HuH-7.5 (cell line): ENCODE measurements around the gene CD209.

Experiments
- DNase-seq: peaks from one replicate; pipeline ENCODE4 v3.0.0; 2011; ENCODE audit warnings: low spot score

Gene CD209

DNA sequence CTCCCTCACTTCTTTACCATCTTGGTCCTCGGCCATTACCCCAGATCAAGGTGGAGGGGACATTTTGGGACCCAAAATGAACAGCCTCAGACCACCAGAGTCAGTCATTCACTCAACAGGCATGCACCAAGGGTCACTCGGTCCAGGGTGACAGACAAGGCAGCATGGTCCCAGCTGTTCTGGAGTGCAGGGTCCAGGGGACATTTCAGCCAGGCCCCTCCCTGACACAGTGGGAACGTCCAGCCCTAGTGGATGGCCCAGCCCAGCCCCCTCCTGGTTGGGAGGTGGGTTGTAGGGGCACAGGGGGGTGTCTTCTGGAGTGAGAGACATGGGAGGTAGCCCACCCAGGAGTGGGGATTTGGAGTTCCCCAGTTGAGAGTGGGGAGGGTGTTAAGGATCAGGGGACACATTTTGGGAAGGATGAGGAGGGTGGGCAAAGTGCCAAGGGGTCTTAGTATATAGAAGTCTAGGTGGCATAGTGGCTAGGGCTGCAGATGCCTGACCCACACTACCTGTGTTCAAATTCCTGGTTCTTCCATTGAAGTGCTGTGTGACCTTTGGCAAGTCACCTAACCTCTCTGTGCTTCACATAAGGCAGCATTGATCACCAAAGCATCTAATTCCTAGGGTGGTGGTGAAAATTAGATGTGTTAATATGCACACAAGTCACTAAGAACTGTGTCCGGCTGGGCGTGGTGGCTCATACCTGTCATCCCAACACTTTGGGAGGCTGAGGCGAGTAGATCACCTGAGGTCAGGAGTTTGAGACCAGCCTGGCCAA is 42.9 kb downstream of the CD209 start:
- DNase-seq, result no peak

GRCh38 chr19:7703332-7703731 is 44.0 kb downstream of the CD209 start:
- DNase-seq, result no peak

DNA sequence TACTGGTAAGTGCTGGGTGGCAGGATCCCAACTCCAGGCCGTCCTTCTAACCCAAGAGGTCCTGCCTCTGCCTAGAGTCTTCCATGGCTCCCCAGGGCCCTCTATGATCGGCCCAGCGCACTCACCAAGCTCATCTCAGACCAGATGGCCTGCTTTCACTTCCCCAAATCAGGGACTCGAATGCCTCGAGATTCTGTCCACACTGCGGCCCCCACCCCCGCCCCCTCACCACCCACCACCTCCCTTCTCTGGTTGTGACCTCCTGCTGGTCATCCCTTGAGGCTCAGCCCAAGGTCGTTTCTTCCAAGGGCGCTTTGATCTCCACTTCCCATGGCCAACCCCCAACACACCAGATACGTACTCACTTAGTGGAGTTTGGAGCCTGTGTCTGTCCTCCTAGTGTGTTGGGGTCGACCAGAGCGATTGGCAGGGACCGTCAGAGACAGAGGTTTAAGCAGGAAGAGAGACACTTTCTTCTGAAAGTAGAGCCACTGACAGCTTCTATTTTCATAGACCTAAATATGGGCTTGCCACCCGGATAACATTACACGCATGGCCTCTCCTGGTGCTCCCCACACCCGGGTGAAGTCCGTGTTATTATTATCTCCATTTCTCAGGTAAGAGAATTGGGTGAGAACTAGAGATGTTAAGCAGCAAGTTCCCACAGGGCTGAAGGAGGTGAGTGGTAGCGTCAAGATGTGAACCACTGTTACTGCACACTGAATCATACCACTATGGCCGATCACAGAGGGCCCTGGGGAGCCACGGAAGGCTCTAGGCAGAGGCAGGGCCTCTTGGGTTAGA is 45.5 kb downstream of the CD209 start, which contains the start of gene FCER2:
TSS of gene FCER2 (minus strand) at position 478 of the 804 bp plus-strand sequence. CDS start 2,371 bp downstream, outside the sequence.
- DNase-seq, result no peak

DNA sequence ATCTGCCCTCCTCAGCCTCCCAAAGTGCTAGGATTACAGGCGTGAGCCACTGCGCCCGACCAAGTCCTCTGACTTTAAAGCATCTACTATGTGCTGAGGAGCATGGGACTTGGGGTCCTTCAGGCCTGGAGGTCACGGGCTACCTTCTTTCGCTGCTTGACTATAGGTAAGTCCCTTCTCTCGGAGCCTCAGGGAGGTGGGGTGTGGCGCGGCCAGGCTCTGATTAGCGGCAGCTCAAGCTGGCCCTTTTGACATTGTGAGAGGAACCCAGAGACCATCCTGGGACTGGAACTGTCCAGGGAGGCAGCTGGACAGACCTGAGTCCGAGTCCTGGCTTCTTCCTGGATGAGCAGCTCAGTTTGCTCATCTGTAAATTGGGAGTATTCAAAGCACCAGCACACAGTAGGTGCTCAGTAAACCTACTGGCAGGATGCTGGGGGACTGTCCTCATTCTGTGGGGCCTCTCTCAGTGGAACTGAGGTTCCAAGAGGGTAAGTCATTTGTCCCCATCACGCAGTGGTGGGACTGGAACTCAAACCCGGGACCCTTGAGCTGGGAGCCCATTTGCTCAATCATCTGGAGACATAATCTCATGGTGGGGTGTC is 46.2 kb downstream of the CD209 start:
- no peak for DNase-seq

DNA sequence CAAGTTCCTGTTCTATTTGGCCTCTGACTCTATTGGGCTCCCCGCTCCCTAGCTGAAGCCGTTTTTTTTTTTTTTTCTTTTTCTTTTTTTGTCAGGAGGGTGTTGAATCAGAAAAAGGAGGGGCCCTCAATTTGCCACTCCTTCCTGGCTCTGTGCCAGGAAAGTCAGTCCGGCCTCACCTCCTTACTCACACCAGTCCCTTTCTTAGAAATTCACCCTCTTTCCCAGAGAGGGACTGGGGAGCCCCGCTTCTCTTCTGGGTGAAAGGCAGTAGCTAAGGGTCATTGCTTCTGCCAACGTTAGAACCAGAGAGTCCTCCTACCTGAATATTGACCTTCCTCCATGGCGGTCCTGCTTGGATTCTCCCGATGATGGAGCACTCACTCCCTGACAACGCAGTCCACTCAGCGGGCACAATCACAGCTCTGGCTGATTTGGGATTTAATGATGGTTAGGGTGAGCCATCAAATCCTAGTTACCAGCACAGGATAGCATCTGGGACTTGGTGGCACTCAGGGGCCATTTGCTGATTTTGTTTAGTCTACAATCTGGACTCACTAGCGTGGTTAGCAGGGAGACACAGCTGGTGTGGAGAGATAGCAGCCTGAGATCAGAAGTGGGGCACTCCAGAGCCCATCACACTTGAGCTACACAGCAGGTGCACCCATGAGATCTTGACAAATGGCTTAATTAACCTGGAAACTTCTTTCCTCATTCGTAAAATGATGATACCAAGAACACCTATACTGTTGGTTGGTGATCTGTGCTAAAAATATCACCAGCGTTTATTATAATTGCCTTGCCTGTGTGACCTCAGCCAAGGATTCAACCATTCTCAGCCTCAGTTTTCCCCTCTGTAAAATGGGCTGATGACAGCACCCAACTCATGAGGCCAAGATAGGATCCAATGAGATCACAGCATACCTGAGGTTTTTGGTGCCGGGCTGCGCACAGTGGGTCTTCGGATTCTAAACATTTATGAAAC is 47.6 kb downstream of the CD209 start:
- no peak for DNase-seq

DNA sequence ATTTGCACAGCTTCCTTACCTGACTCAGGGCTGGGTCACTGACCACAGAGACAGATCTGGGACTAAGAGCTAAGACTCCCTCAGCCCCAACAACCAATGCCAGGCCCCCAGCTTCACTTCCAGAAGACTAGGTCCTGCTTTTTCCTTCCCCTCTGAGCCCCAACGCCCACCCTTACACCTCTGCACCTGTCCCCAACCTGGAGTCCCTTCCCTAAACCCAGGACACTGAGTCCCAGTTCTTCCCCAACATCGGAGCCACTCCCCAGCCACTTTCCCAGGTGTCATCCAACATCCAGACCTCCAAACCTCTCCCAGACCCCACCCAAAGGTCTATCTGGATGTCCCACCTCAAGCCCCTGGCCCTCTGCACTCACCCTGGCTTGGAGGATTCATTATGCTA is 48.3 kb downstream of the CD209 start:
- DNase-seq, result no peak

- DNase-seq, result no peak
Measured at GRCh38 chr19:7698583-7698982, 48.8 kb downstream of the CD209 start.

GRCh38 chr19:7697721-7698287 is 49.5 kb downstream of the CD209 start:
- no peak for DNase-seq

DNA sequence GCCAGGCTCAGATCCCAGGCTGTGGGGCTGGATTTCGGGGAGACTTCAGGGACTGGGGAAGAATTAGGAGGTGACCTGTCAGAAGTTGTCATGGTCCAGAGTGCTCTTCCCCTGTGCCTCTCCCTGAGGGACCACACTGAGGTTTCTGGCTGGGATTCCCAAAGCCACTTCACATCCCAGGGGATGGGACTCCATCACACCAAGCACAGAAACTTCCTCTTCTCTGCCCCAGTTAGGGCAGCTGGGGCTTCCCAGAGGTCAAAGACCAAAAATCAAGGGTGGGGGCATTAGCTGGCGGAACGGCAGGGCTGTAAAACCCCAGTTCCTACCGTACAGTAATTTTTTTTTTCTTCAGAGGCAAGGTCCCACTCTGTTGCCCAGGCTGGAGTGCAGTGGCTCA is 52.8 kb downstream of the CD209 start:
- no peak for DNase-seq

DNA sequence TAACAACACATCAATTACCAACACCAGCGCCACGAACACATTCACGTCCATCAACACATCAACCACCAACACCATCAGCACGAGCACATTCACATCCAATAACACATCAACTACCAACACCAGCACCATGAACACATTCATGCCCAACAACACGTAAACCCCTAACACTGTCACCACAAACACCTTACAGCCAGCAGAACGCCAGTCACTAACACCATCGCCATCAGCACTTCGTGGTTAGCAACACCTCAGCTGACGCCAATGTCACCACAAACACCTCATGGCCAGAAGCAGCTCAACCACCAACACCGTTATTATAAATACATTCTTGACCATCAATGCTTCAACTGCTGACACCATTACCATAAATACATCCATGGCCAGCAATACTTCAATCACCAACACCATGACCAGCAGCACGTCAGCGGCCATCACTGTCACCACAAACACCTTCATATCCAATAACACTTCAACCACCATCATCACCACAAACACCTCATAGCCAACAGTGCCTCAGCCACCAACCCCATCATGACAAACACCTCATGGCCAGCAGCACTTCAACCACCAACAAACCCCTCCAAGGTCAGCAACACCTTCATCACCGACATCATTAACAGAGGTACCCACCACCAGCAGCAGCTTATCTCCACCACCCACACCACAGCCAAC is 54.8 kb downstream of the CD209 start:
- no peak for DNase-seq

DNA sequence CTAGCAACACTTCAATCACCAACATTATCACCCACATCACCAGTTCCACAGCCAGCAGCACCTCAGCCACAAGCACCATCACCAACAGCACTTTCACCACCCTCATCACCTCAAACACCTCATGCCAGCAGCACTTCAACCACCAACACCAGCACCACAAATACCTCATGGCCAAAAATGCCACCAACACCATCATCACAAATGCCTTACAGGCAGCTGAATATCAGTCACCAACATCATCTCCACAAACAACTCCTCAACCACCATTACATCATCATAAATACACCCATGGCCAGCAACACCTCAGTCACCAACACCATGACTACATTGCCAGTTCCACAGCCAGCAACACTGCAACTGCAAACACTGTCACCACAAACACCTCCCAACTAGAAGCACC is 55.8 kb downstream of the CD209 start:
- no peak for DNase-seq

DNA sequence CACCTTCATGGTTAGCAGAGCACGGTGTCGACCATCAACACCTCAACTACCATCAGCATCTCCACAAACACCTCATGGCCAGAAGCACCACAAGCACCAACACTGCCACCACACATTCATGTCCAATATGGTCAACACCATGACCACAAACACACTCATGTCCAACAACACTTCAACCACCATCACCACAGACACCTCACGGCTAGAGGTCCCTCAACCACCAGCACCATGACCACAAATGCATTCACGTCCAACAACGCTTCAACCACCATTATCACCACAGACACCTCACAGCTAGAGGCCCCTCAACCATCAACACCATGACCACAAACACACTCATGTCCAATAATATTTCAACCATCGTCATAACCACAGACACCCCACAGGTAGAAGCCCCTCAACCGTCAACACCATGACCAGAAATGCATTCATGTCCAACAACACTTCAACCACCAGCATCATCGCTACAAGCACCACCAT is 56.5 kb downstream of the CD209 start:
- DNase-seq, result no peak
